Neural crest cell (in vitro differentiated cells): ENCODE measurements around the gene RUVBL1. TPM values are rescaled to one million over a fixed set of nuclear protein-coding genes. Genes with fewer than 3 reads are reported as not detected.

Experiments
- DNase-seq: peaks from one replicate; pipeline ENCODE4 v3.0.0; 2021; ENCODE audit warnings: low read depth, mixed read lengths, low spot score
- H3K27ac Mint-ChIP-seq: one replicate; pipeline ENCODE4 v1.8.0; 2021; ENCODE audit warnings: mild to moderate bottlenecking, mixed read lengths; ENCODE audit not compliant: unreplicated experiment
- H3K27me3 Mint-ChIP-seq: 2 replicates; pipeline ENCODE4 v1.8.0; 2021; ENCODE audit warnings: low read depth, mild to moderate bottlenecking, mixed read lengths
- H3K36me3 Mint-ChIP-seq: 2 replicates; pipeline ENCODE4 v1.8.0; 2021; ENCODE audit warnings: low read depth, mild to moderate bottlenecking, mixed read lengths
- H3K4me1 Mint-ChIP-seq: 2 replicates; pipeline ENCODE4 v1.8.0; 2021; ENCODE audit warnings: mixed read lengths
- H3K4me3 Mint-ChIP-seq: one replicate; pipeline ENCODE4 v1.8.0; 2021; ENCODE audit warnings: mild to moderate bottlenecking, mixed read lengths
- H3K9me3 Mint-ChIP-seq: 2 replicates; pipeline ENCODE4 v1.8.0; 2021; ENCODE audit warnings: mixed read lengths
- CTCF ChIP-seq: fragments of 200-600 bp; sonication (generic); conservative IDR thresholded peaks from 2 replicates; pipeline ENCODE4 v1.5.0; 2021; ENCODE audit warnings: antibody characterized with exemption, mild to moderate bottlenecking
- long read RNA-seq: library from polyadenylated mRNA; unstranded; transcript quantifications from one replicate; pipeline ENCODE4 v2.0.0, GENCODE V29; 2020
- total RNA-seq: library from RNA; stranded (reverse); gene quantifications from 2 replicates; pipeline ENCODE4 v1.2.1, GENCODE V29; 2021

The RUVBL1 gene
- total RNA-seq, result 92.4 and 93.1 TPM in 2 replicates
- long read RNA-seq, transcript RUVBL1-201 (11 exons, 1,761 nt), result major isoform, 338 of 395 reads
- long read RNA-seq, partial matches to known transcripts, result 17 of 395 reads
- long read RNA-seq, other reads (novel, unspliced or antisense), result 40 of 395 reads

GRCh38 chr3:128123538-128124368 lies at the start of gene RUVBL1:
TSS of gene RUVBL1 (minus strand) at chr3:128123812. CDS start at chr3:128123724, 88 bp downstream.
- Mint-ChIP-seq H3K27me3 (peaks cover 13% of the 10 kb centered on the region), H3K27ac (peak within 1 kb of the TSS; percentile 99), H3K4me3 (peak within 1 kb of the TSS; percentile 100), H3K36me3 (peaks cover 3% of the 10 kb centered on the region), H3K9me3 (peaks cover 4% of the 10 kb centered on the region), H3K4me1 (peaks cover 30% of the 10 kb centered on the region)
- DNase-seq, result peak; percentile 90
- TF ChIP-seq CTCF, result no peak

- Mint-ChIP-seq H3K4me3 (no peak overlapping the region), H3K4me1 (peaks cover 37% of the 10 kb centered on the region), H3K27me3 (no peaks in the 10 kb centered on the region), H3K36me3 (no peaks in the 10 kb centered on the region), H3K9me3 (no peaks in the 10 kb centered on the region), H3K27ac (no peak overlapping the region)
- DNase-seq, result no peak
- no peak for TF ChIP-seq CTCF
These were observed 49.6 kb upstream of the RUVBL1 start for GRCh38 chr3:128173200-128173599.

- peak; percentile 80 for TF ChIP-seq CTCF
- H3K27me3 Mint-ChIP-seq, result peaks cover 3% of the 10 kb centered on the region
- peak; percentile 55 for DNase-seq
- H3K27ac Mint-ChIP-seq, result no peak overlapping the region
- H3K36me3 Mint-ChIP-seq, result no peaks in the 10 kb centered on the region
- no peaks in the 10 kb centered on the region for H3K9me3 Mint-ChIP-seq
- peak overlapping the region; percentile 38 for H3K4me3 Mint-ChIP-seq
- H3K4me1 Mint-ChIP-seq, result peaks cover 54% of the 10 kb centered on the region
These were observed 47.4 kb upstream of the RUVBL1 start for GRCh38 chr3:128170866-128171516.

GRCh38 chr3:128168836-128169235 lies 45.2 kb upstream of the RUVBL1 start:
- Mint-ChIP-seq H3K9me3 (no peaks in the 10 kb centered on the region), H3K4me3 (no peak overlapping the region), H3K27me3 (peaks cover 18% of the 10 kb centered on the region), H3K27ac (no peak overlapping the region), H3K36me3 (peaks cover 2% of the 10 kb centered on the region), H3K4me1 (peaks cover 40% of the 10 kb centered on the region)
- no peak for TF ChIP-seq CTCF
- no peak for DNase-seq

GRCh38 chr3:128167973-128168674 lies 44.5 kb upstream of the RUVBL1 start:
- TF ChIP-seq CTCF, result no peak
- H3K4me3 Mint-ChIP-seq, result peak overlapping the region; percentile 50
- H3K27ac Mint-ChIP-seq, result peak overlapping the region; percentile 85
- H3K27me3 Mint-ChIP-seq, result peaks cover 18% of the 10 kb centered on the region
- H3K9me3 Mint-ChIP-seq, result no peaks in the 10 kb centered on the region
- no peak for DNase-seq
- peaks cover 2% of the 10 kb centered on the region for H3K36me3 Mint-ChIP-seq
- peaks cover 37% of the 10 kb centered on the region for H3K4me1 Mint-ChIP-seq
